Mesenchymal stem cell (in vitro differentiated cells and primary cell): Measurements from ENCODE around the gene NLRP9.
"Not testable (repeated sequence)": the region's sequence is repeated elsewhere in the genome, so short reads cannot be mapped to it uniquely, and the experiment has no call there.

Experiments used
- DNase-seq: peaks from one replicate; pipeline ENCODE4 v3.0.0-alpha.2; 2013
- H2AFZ ChIP-seq: one replicate; pipeline ENCODE4 v1.6.1; 2013; ENCODE audit warnings: low read depth, mild to moderate bottlenecking, control low read depth, inconsistent platforms, low read length, moderate library complexity
- H2AK5ac ChIP-seq: 2 replicates; pipeline ENCODE4 v1.6.1; 2013; ENCODE audit warnings: low read length, moderate library complexity, mild to moderate bottlenecking, inconsistent platforms; ENCODE audit not compliant: severe bottlenecking
- H2BK120ac ChIP-seq: one replicate; pipeline ENCODE4 v1.6.1; 2013; ENCODE audit warnings: low read depth, mild to moderate bottlenecking, inconsistent platforms, low read length, moderate library complexity
- H2BK12ac ChIP-seq, 2 experiments: one replicate each; pipeline ENCODE4 v1.6.1; 2013; ENCODE audit warnings: inconsistent platforms in 2 of 2, low read length in 2 of 2, mild to moderate bottlenecking in 2 of 2, moderate library complexity in 2 of 2, control low read depth in 1 of 2
- H2BK15ac ChIP-seq: one replicate; pipeline ENCODE4 v1.6.1; 2013; ENCODE audit warnings: mild to moderate bottlenecking, low read depth, inconsistent platforms; ENCODE audit not compliant: poor library complexity, severe bottlenecking
- H2BK5ac ChIP-seq: 2 replicates; pipeline ENCODE4 v1.6.1; 2013; ENCODE audit warnings: low read depth, mild to moderate bottlenecking, low read length, control low read depth, inconsistent platforms; ENCODE audit not compliant: poor library complexity, severe bottlenecking
- H3K14ac ChIP-seq, 2 experiments: one replicate each; pipeline ENCODE4 v1.6.1; 2013; ENCODE audit warnings: inconsistent platforms in 2 of 2, low read length in 2 of 2, control low read depth in 1 of 2, mild to moderate bottlenecking in 1 of 2, moderate library complexity in 1 of 2
- H3K18ac ChIP-seq, 2 experiments: one replicate each; pipeline ENCODE4 v1.6.1; 2013; ENCODE audit warnings: inconsistent platforms in 2 of 2, low read length in 2 of 2, control low read depth in 1 of 2, low read depth in 1 of 2, mild to moderate bottlenecking in 1 of 2
- H3K23ac ChIP-seq, 2 experiments: one replicate each; pipeline ENCODE4 v1.6.1; 2013; ENCODE audit warnings: inconsistent platforms in 2 of 2, low read length in 2 of 2, mild to moderate bottlenecking in 2 of 2, moderate library complexity in 2 of 2, control low read depth in 1 of 2
- H3K27ac ChIP-seq: 2 replicates; pipeline ENCODE4 v1.5.1; 2013; ENCODE audit warnings: mild to moderate bottlenecking, moderate library complexity, low read length, control low read depth, inconsistent platforms; ENCODE audit not compliant: poor library complexity, severe bottlenecking
- H3K27me3 ChIP-seq, 2 experiments: 2 replicates each; pipeline versions ENCODE4 v1.6.1 to v1.7.0; 2013; ENCODE audit warnings: low read length in 2 of 2, mild to moderate bottlenecking in 2 of 2, moderate library complexity in 2 of 2, control low read depth in 1 of 2, inconsistent platforms in 1 of 2; ENCODE audit not compliant: control insufficient read depth in 1 of 2, insufficient read depth in 1 of 2
- H3K36me3 ChIP-seq, 2 experiments: 2 replicates each; pipeline versions ENCODE4 v1.6.1 to v1.7.0; 2013; ENCODE audit warnings: low read length in 2 of 2, control low read depth in 1 of 2, inconsistent platforms in 1 of 2, low read depth in 1 of 2, mild to moderate bottlenecking in 1 of 2; ENCODE audit not compliant: insufficient read depth in 2 of 2, control insufficient read depth in 1 of 2
- H3K4ac ChIP-seq, 2 experiments: one replicate each; pipeline ENCODE4 v1.6.1; 2013; ENCODE audit warnings: inconsistent platforms in 2 of 2, low read length in 2 of 2, mild to moderate bottlenecking in 2 of 2, moderate library complexity in 2 of 2, control low read depth in 1 of 2, low read depth in 1 of 2
- H3K4me1 ChIP-seq: 2 replicates; pipeline ENCODE4 v1.6.1; 2013; ENCODE audit warnings: low read depth, low read length, control low read depth; ENCODE audit not compliant: control insufficient read depth, insufficient read depth
- H3K4me2 ChIP-seq: 2 replicates; pipeline ENCODE4 v1.6.1; 2013; ENCODE audit warnings: low read length, mild to moderate bottlenecking, inconsistent platforms; ENCODE audit not compliant: poor library complexity, severe bottlenecking
- H3K4me3 ChIP-seq, 2 experiments: 2 replicates each; pipeline versions ENCODE4 v1.5.1 to v1.7.0; 2013; ENCODE audit warnings: low read length in 2 of 2, mild to moderate bottlenecking in 2 of 2, control low read depth in 1 of 2, low read depth in 1 of 2; ENCODE audit not compliant: insufficient read depth in 1 of 2
- H3K79me1 ChIP-seq: replicated peaks from 2 replicates; pipeline ENCODE4 v1.6.1; 2013; ENCODE audit warnings: mild to moderate bottlenecking, control low read depth, low read length, inconsistent platforms; ENCODE audit not compliant: poor library complexity, severe bottlenecking
- H3K9ac ChIP-seq: 2 replicates; pipeline ENCODE4 v1.7.0; 2013; ENCODE audit warnings: mild to moderate bottlenecking, low read length, moderate library complexity
- H3K9me3 ChIP-seq: 2 replicates; pipeline ENCODE4 v1.7.0; 2013; ENCODE audit warnings: mild to moderate bottlenecking, low read length; ENCODE audit not compliant: control insufficient read depth
- H4K8ac ChIP-seq: one replicate; pipeline ENCODE4 v1.6.1; 2013; ENCODE audit warnings: inconsistent platforms, mild to moderate bottlenecking, low read length, moderate library complexity
- H4K91ac ChIP-seq: one replicate; pipeline ENCODE4 v1.6.1; 2013; ENCODE audit warnings: mild to moderate bottlenecking, low read length, inconsistent platforms
- WGBS: methylation state at CpG from one replicate; pipeline ENCODE4 v1.1.7; 2013; ENCODE audit warnings: mixed read lengths; 5-methylcytosine and 5-hydroxymethylcytosine counted together

Gene NLRP9

GRCh38 chr19:55723491-55723890 lies 14.7 kb downstream of the NLRP9 start:
- no peak overlapping the region for H2BK15ac ChIP-seq
- H3K9me3 ChIP-seq = peaks cover 15% of the 10 kb centered on the region
- WGBS = 88% methylated on average over 5 of the region's 8 CpGs
- H3K14ac ChIP-seq = no peak overlapping the region
- H3K4me1 ChIP-seq = no peaks in the 10 kb centered on the region
- no peak overlapping the region for H2AK5ac ChIP-seq
- no peak overlapping the region for H3K9ac ChIP-seq
- H4K91ac ChIP-seq = no peak overlapping the region
- no peak overlapping the region for H2BK12ac ChIP-seq
- no peak overlapping the region for H2AFZ ChIP-seq
- no peak overlapping the region for H2BK5ac ChIP-seq
- H3K23ac ChIP-seq = no peak overlapping the region
- no peaks in the 10 kb centered on the region for H3K36me3 ChIP-seq
- H3K18ac ChIP-seq = no peak overlapping the region
- no peak overlapping the region for H4K8ac ChIP-seq
- H3K79me1 ChIP-seq = no peaks in the 10 kb centered on the region
- DNase-seq = no peak
- H3K4me3 ChIP-seq = no peak overlapping the region
- H2BK120ac ChIP-seq = no peak overlapping the region
- H3K27ac ChIP-seq = no peak overlapping the region
- H3K4ac ChIP-seq = no peak overlapping the region
- no peaks in the 10 kb centered on the region for H3K27me3 ChIP-seq
- H3K4me2 ChIP-seq = no peak overlapping the region

- Histone ChIP-seq H3K27me3 (no peaks in the 10 kb centered on the region), H2BK5ac (no peak overlapping the region), H3K4ac (no peak overlapping the region), H2BK120ac (no peak overlapping the region), H3K9me3 (peaks cover 17% of the 10 kb centered on the region), H3K4me1 (no peaks in the 10 kb centered on the region), H3K9ac (no peak overlapping the region), H2BK12ac (no peak overlapping the region), H3K23ac (no peak overlapping the region), H3K14ac (no peak overlapping the region), H3K36me3 (no peaks in the 10 kb centered on the region), H4K8ac (no peak overlapping the region), H3K27ac (no peak overlapping the region), H3K79me1 (no peaks in the 10 kb centered on the region), H3K4me2 (no peak overlapping the region), H2AK5ac (no peak overlapping the region), H3K18ac (no peak overlapping the region), H3K4me3 (no peak overlapping the region), H2AFZ (no peak overlapping the region), H4K91ac (no peak overlapping the region), H2BK15ac (no peak overlapping the region)
- WGBS = 39% methylated on average over 2 of the region's 3 CpGs
- no peak for DNase-seq
Observed at GRCh38 chr19:55720801-55721200, 17.4 kb downstream of the NLRP9 start.

- no peaks in the 10 kb centered on the region for H3K79me1 ChIP-seq
- H2AK5ac ChIP-seq = no peak overlapping the region
- H3K18ac ChIP-seq = no peak overlapping the region
- no peak overlapping the region for H3K27ac ChIP-seq
- H2BK120ac ChIP-seq = no peak overlapping the region
- no peaks in the 10 kb centered on the region for H3K36me3 ChIP-seq
- peaks cover 17% of the 10 kb centered on the region for H3K9me3 ChIP-seq
- no peak overlapping the region for H2AFZ ChIP-seq
- no peak overlapping the region for H3K4me2 ChIP-seq
- H3K23ac ChIP-seq = no peak overlapping the region
- no peaks in the 10 kb centered on the region for H3K4me1 ChIP-seq
- H4K8ac ChIP-seq = no peak overlapping the region
- no peaks in the 10 kb centered on the region for H3K27me3 ChIP-seq
- no peak overlapping the region for H4K91ac ChIP-seq
- no peak overlapping the region for H3K4ac ChIP-seq
- 37% methylated on average over 4 of the region's 5 CpGs for WGBS
- H3K14ac ChIP-seq = no peak overlapping the region
- H2BK12ac ChIP-seq = no peak overlapping the region
- no peak for DNase-seq
- no peak overlapping the region for H3K4me3 ChIP-seq
- H3K9ac ChIP-seq = no peak overlapping the region
- no peak overlapping the region for H2BK5ac ChIP-seq
- no peak overlapping the region for H2BK15ac ChIP-seq
Observed at GRCh38 chr19:55720214-55720746, 17.9 kb downstream of the NLRP9 start.

- H2BK15ac ChIP-seq, H3K4me2 ChIP-seq, H2BK5ac ChIP-seq, H3K9ac ChIP-seq, H2BK120ac ChIP-seq, H3K4ac ChIP-seq, H3K14ac ChIP-seq, H3K27me3 ChIP-seq, H3K36me3 ChIP-seq, H4K91ac ChIP-seq, H4K8ac ChIP-seq, H3K27ac ChIP-seq, H2AK5ac ChIP-seq, H3K79me1 ChIP-seq, DNase-seq, H3K4me1 ChIP-seq, H3K18ac ChIP-seq, H3K23ac ChIP-seq, H2AFZ ChIP-seq, H3K4me3 ChIP-seq, H2BK12ac ChIP-seq: not testable (repeated sequence)
- WGBS = 70% methylated on average over 10 of the region's 13 CpGs
- H3K9me3 ChIP-seq = peaks cover 21% of the 10 kb centered on the region
Observed at GRCh38 chr19:55717879-55718711, 20.1 kb downstream of the NLRP9 start.
